Skeletal muscle satellite cell (primary cell): Measurements from ENCODE around the gene MCRS1.
A peak's percentile ranks its signal among the peaks of the same experiment; 100 is the strongest.

Experiments
- H3K27me3 ChIP-seq: 2 replicates; pipeline ENCODE4 v1.7.0; 2013; ENCODE audit warnings: low read length; ENCODE audit not compliant: control insufficient read depth, insufficient read depth
- H3K36me3 ChIP-seq: 2 replicates; pipeline ENCODE4 v1.7.0; 2013; ENCODE audit warnings: mild to moderate bottlenecking, control low read depth, low read length; ENCODE audit not compliant: insufficient read depth
- H3K4me1 ChIP-seq: 2 replicates; pipeline ENCODE4 v1.7.0; 2013; ENCODE audit warnings: low read length; ENCODE audit not compliant: control insufficient read depth, insufficient read depth
- H3K4me2 ChIP-seq: 2 replicates; pipeline ENCODE4 v1.7.0; 2013; ENCODE audit warnings: mild to moderate bottlenecking, low read length
- H3K4me3 ChIP-seq: 2 replicates; pipeline ENCODE4 v1.7.0; 2013; ENCODE audit warnings: low read length
- H3K9ac ChIP-seq: 2 replicates; pipeline ENCODE4 v1.7.0; 2013; ENCODE audit warnings: mild to moderate bottlenecking, low read depth, low read length, moderate library complexity
- H3K9me3 ChIP-seq: replicated peaks from 2 replicates; pipeline ENCODE4 v1.7.0; 2013; ENCODE audit warnings: mild to moderate bottlenecking, control low read depth, low read length

The MCRS1 gene

DNA sequence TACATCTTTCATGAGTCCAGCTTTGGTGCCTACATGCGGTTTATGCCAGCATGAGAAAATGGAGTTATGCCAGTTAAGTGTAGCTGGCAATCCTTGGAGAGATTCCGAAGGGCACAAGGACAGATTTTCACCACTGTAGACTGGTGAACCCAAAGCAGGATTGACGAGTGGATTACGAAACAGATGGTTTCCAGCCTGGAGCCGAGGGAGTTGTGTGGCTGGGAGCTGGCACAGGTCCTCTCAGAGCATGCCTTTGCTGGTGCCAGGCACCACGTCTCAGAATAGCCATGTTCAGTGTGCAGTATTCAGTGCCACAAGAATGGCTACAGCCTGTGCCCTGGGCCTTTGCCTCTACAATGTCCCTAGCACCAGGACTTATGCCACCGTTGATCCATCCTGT is 15.9 kb downstream of the MCRS1 start:
- Histone ChIP-seq H3K27me3 (peaks cover 50% of the 10 kb centered on the region), H3K9ac (no peak overlapping the region), H3K4me2 (no peak overlapping the region), H3K4me1 (peaks cover 10% of the 10 kb centered on the region), H3K9me3 (no peaks in the 10 kb centered on the region), H3K36me3 (no peaks in the 10 kb centered on the region), H3K4me3 (no peak overlapping the region)

DNA sequence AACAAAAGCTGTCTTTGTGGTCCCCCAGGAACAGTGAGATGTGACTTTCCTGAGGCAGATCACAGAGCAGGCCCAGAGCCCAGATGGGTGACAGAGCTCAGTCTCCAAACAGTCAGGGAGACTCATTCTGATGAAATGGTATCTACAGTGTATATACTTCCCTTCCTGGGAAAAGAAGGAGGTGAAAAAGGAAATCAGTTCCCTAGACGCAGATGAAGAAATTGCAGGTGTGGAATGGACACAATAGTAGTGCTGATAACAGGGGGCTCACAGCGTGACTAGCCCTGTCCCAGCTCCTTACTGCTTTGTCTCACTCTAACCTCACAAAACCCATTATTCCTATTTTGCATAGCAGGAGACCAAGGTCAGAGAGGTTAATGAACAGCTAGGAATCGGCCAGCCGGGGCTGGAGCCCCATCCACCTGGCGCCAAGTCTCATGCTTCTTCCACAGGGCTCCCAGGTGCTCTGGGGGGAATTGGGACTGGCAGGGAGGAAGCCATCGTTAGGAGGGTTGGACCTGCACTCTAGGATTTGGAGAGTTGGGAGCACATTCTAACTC is 17.2 kb downstream of the MCRS1 start:
- no peak overlapping the region for H3K4me2 ChIP-seq
- no peak overlapping the region for H3K9ac ChIP-seq
- H3K27me3 ChIP-seq: peaks cover 56% of the 10 kb centered on the region
- peaks cover 10% of the 10 kb centered on the region for H3K4me1 ChIP-seq
- H3K36me3 ChIP-seq: no peaks in the 10 kb centered on the region
- no peaks in the 10 kb centered on the region for H3K9me3 ChIP-seq
- no peak overlapping the region for H3K4me3 ChIP-seq

DNA sequence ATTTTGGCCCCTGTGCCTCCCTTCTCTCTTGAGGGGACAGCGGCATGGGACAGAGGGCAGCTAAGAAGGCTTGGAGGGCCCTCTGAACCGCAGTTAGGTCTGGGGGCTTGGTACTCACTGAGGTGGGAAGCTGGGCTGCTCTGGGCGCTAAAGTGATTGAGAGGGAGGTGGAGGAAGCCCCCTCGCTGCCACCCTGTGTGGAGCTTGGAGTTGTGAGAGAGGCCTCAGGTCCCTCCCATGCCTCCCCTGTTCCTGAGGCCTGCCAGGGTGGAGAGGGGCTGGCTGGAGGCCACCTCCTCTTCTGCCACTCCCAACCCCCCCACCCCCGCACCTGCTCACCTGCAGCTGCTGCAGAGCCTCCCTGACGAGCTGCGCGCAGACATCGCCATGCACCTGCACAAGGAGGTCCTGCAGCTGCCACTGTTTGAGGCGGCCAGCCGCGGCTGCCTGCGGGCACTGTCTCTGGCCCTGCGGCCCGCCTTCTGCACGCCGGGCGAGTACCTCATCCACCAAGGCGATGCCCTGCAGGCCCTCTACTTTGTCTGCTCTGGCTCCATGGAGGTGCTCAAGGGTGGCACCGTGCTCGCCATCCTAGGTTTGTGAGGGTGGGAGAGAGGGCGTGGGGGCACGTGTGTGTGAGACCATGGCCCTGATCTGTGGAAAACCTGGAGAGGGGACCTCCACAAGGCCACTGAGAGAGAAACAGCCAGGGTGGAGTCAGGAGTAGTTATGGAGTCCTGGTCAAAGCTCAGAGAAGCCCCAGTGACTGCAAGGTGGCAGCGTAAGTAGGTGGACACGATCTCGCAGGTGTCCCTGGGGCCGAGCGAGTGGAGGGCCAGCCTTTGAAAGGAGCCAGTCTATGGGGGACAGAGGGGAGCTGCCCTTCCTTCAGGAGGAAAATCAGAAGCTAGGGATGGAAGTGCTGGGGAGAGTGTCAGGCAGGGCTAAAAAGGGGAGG is 17.9 kb downstream of the MCRS1 start:
- Histone ChIP-seq H3K9ac (no peak overlapping the region), H3K9me3 (no peaks in the 10 kb centered on the region), H3K4me3 (no peak overlapping the region), H3K4me1 (peaks cover 10% of the 10 kb centered on the region), H3K36me3 (no peaks in the 10 kb centered on the region), H3K4me2 (no peak overlapping the region), H3K27me3 (peaks cover 61% of the 10 kb centered on the region)

- peaks cover 71% of the 10 kb centered on the region for H3K27me3 ChIP-seq
- peak overlapping the region; percentile 31 for H3K4me3 ChIP-seq
- H3K9ac ChIP-seq: no peak overlapping the region
- no peaks in the 10 kb centered on the region for H3K36me3 ChIP-seq
- peak overlapping the region; percentile 69 for H3K4me2 ChIP-seq
- H3K4me1 ChIP-seq: peaks cover 10% of the 10 kb centered on the region
- H3K9me3 ChIP-seq: no peaks in the 10 kb centered on the region
Measured at GRCh38 chr12:49548822-49549648, 18.9 kb downstream of the MCRS1 start.

DNA sequence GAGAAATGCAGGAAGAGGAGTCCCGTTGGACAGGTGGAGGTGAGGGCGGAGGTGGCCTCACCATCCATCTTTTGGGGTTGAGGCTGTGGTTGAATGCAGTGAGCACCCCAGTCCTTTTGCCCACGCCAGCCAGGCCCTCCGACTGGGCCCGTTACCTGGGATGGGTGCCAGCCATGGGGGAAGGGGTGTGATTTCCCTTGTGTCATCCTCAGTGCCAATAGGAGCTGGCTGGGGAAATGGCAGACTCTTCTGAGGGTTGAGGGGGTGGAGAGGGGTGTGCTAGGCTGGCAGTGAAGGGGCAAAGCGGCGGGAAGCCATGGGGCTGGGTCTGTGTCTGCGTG is 19.5 kb downstream of the MCRS1 start:
- Histone ChIP-seq H3K27me3 (peaks cover 77% of the 10 kb centered on the region), H3K4me1 (peaks cover 10% of the 10 kb centered on the region), H3K9me3 (no peaks in the 10 kb centered on the region), H3K4me2 (peak overlapping the region; percentile 69), H3K9ac (no peak overlapping the region), H3K4me3 (peak overlapping the region; percentile 31), H3K36me3 (no peaks in the 10 kb centered on the region)

GRCh38 chr12:49547090-49547690 is 20.8 kb downstream of the MCRS1 start:
- Histone ChIP-seq H3K4me3 (no peak overlapping the region), H3K9ac (no peak overlapping the region), H3K4me1 (peaks cover 10% of the 10 kb centered on the region), H3K27me3 (peaks cover 75% of the 10 kb centered on the region), H3K4me2 (no peak overlapping the region), H3K9me3 (no peaks in the 10 kb centered on the region), H3K36me3 (no peaks in the 10 kb centered on the region)

- Histone ChIP-seq H3K4me1 (peaks cover 10% of the 10 kb centered on the region), H3K9me3 (no peaks in the 10 kb centered on the region), H3K4me3 (no peak overlapping the region), H3K27me3 (peaks cover 68% of the 10 kb centered on the region), H3K36me3 (no peaks in the 10 kb centered on the region), H3K4me2 (no peak overlapping the region), H3K9ac (no peak overlapping the region)
Measured at GRCh38 chr12:49546481-49546880, 21.5 kb downstream of the MCRS1 start.

GRCh38 chr12:49545815-49546214 is 22.1 kb downstream of the MCRS1 start:
- H3K4me1 ChIP-seq: peaks cover 10% of the 10 kb centered on the region
- H3K27me3 ChIP-seq: peaks cover 65% of the 10 kb centered on the region
- no peak overlapping the region for H3K4me3 ChIP-seq
- H3K4me2 ChIP-seq: no peak overlapping the region
- no peaks in the 10 kb centered on the region for H3K36me3 ChIP-seq
- no peak overlapping the region for H3K9ac ChIP-seq
- H3K9me3 ChIP-seq: no peaks in the 10 kb centered on the region

- H3K4me3 ChIP-seq: no peak overlapping the region
- peaks cover 8% of the 10 kb centered on the region for H3K4me1 ChIP-seq
- H3K9me3 ChIP-seq: no peaks in the 10 kb centered on the region
- H3K9ac ChIP-seq: no peak overlapping the region
- H3K4me2 ChIP-seq: no peak overlapping the region
- no peaks in the 10 kb centered on the region for H3K36me3 ChIP-seq
- H3K27me3 ChIP-seq: peaks cover 69% of the 10 kb centered on the region
Measured at GRCh38 chr12:49543914-49544815, 23.8 kb downstream of the MCRS1 start.

- Histone ChIP-seq H3K4me3 (no peak overlapping the region), H3K27me3 (peaks cover 66% of the 10 kb centered on the region), H3K4me1 (peaks cover 1% of the 10 kb centered on the region), H3K9ac (no peak overlapping the region), H3K9me3 (no peaks in the 10 kb centered on the region), H3K36me3 (no peaks in the 10 kb centered on the region), H3K4me2 (no peak overlapping the region)
Measured at GRCh38 chr12:49543221-49543913, 24.6 kb downstream of the MCRS1 start.
